ENCODE measurements around the gene CPT1C.

Gene CPT1C

DNA sequence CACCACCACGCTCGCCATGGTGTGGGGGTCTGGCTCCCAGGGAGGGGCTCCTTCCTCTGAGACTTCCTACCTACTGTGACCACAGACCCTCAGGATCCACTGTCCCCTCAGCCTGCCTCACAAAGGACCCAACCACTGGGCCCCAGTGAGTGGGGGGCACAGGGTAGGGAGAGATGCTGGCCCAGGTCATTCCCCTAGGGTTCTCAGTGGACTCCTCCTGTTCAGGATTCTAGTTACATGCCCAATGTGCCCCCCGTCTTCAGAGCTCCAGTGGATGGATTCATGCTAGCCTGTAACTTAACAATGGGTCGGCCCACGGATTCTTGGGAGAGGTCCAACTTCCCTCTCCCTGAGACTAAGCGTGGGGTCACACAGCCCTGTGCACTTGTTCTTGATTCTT lies 72.3 kb downstream of the CPT1C start, which contains the start of gene TSKS:
TSS of gene TSKS (minus strand) at position 77 of the 400 bp plus-strand sequence. CDS start at position 18, 59 bp downstream.
- H3K27ac ChIP-seq, result no peak within 1 kb of the TSS
- DNase-seq, result no peak
- H3K27me3 ChIP-seq (replicated peaks), result no peaks in the 10 kb centered on the region
- H3K4me3 ChIP-seq (ENCODE audit: low read depth, low read length), result no peak within 1 kb of the TSS
- H3K36me3 ChIP-seq (replicated peaks), result no peaks in the 10 kb centered on the region
- no peak for TF ChIP-seq CTCF (IDR thresholded peaks at IDR 0.05; ENCODE audit: low read depth, low read length, missing control alignments)
- in situ Hi-C loops (cut with HindIII; ENCODE audit: low pct_ligation_motif_present, low sequenced_read_pairs), result no loop called here
